ENCODE results near the gene SIGLEC15. TPM values are rescaled to one million over a fixed set of nuclear protein-coding genes. Genes with fewer than 3 reads are reported as not detected.

Gene SIGLEC15
- total RNA-seq, 1 experiment from 2014 or later = not detected

DNA sequence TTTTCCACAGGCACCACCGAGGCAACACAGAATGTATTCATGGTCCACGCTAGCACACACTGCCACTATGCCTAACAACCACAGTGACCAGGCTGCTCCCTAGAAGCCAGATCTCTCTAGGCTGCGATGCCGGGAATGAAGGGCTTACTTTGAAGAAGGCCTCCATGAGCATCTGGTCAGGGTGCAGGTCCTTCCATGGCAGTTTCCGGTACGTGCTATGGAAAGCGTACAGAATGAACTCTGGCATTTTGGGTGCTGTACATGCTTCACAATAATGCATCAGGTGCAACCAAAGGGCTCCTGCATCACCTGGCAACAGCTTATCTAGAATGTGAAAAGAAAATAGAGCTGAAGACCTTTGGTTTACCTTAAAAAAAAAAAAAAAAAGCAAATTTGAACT lies 44.9 kb downstream of the SIGLEC15 start (continued):
- TF ChIP-seq YY1 (IDR thresholded peaks at IDR 0.05; ENCODE audit: extremely low read depth, insufficient replicate concordance, low read depth, low read length) (no peak), CBX3 (IDR thresholded peaks at IDR 0.05; ENCODE audit: low read depth) (no peak), SRF (IDR thresholded peaks at IDR 0.05; ENCODE audit: low read depth) (no peak), FOSL1 (IDR thresholded peaks at IDR 0.05; ENCODE audit: low read depth) (no peak)
- TF ChIP-seq, protein P1, sequence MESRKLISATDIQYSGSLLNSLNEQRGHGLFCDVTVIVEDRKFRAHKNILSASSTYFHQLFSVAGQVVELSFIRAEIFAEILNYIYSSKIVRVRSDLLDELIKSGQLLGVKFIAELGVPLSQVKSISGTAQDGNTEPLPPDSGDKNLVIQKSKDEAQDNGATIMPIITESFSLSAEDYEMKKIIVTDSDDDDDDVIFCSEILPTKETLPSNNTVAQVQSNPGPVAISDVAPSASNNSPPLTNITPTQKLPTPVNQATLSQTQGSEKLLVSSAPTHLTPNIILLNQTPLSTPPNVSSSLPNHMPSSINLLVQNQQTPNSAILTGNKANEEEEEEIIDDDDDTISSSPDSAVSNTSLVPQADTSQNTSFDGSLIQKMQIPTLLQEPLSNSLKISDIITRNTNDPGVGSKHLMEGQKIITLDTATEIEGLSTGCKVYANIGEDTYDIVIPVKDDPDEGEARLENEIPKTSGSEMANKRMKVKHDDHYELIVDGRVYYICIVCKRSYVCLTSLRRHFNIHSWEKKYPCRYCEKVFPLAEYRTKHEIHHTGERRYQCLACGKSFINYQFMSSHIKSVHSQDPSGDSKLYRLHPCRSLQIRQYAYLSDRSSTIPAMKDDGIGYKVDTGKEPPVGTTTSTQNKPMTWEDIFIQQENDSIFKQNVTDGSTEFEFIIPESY (IDR thresholded peaks at IDR 0.05; ENCODE audit: extremely low read depth, insufficient replicate concordance, low read length) = no peak

DNA sequence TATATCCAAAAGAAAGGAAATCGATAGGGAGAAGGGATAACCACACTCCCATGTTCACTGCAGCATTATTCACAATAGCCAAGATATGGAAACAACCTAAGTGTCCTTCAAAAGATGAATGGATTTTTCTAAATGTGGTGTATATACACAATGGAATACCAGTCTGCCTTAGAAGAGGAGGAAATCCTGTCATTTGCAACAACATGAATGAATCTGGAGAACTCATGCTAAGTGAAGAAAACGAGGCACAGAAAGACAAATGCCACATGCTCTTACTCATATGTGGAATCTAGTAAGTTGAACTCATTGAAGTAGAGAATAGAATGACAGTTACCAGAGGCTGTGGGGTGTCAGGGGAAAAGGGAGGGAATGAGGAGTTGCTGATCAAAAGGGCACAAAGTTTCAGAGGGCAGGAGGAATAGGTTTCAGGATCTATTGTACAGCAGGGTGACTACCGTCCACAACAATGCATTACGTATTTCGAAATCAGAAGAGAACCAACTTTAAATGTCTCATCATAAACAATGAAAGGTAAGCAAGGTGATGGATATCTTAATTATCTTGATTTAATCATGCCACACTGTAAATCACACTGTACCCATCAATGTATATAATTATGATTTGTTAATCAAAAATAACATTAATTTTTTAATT lies 46.1 kb downstream of the SIGLEC15 start:
- no peaks in the 10 kb centered on the region for H3K79me2 ChIP-seq (ENCODE audit: insufficient read depth, low read length)
- no peaks in the 10 kb centered on the region for H3K9me2 ChIP-seq (ENCODE audit: insufficient read depth)
- ChIA-PET CTCF (interaction anchor here (1.8 kb wide), 1 partner anchor 8 kb away, joined by 9 read pairs; no protein-coding TSS in a partner anchor), RAD21 (ENCODE audit: low non-redundant PET in 1 of 2, low total read pairs in 2 of 2, uncharacterized antibody in 2 of 2, unreplicated experiment in 2 of 2) (no interaction called here), POLR2A (no interaction called here)
- no peaks in the 10 kb centered on the region for H4K20me1 ChIP-seq (ENCODE audit: insufficient read depth)
- no peaks in the 10 kb centered on the region for H3K9me3 ChIP-seq (ENCODE audit: control insufficient read depth in 1 of 2, insufficient read depth in 1 of 2, low read depth in 1 of 2, low read length in 2 of 2)
- ATAC-seq (no peak), DNase-seq (ENCODE audit: low read depth, low spot score) (no peak)
- no TSS peak for BruUV-seq (replicated peaks)
- H3K27me3 ChIP-seq (ENCODE audit: insufficient read depth, low read length) = no peaks in the 10 kb centered on the region
- H3K27ac ChIP-seq (ENCODE audit: low read depth, low read length) = no peak overlapping the region
- no peak overlapping the region for H3K4me3 ChIP-seq (replicated peaks in 1 of 2; ENCODE audit: low read depth in 1 of 2, low read length in 2 of 2)
- no peak overlapping the region for H2AFZ ChIP-seq (ENCODE audit: low read depth, low read length, poor library complexity, severe bottlenecking)
- H3K4me2 ChIP-seq (ENCODE audit: low read length) = no peak overlapping the region
- no peaks in the 10 kb centered on the region for H3K4me1 ChIP-seq (ENCODE audit: control insufficient read depth in 1 of 2, insufficient read depth in 2 of 2, low read length in 2 of 2)
- H3K36me3 ChIP-seq (ENCODE audit: control insufficient read depth in 1 of 2, insufficient read depth in 2 of 2, low read length in 2 of 2) = no peaks in the 10 kb centered on the region
- no peak for TF ChIP-seq SP1 (IDR thresholded peaks at IDR 0.05; ENCODE audit: low read depth)
- no peak for TF ChIP-seq POLR2A (IDR thresholded peaks at IDR 0.05; ENCODE audit: borderline replicate concordance, extremely low read depth, insufficient read depth, insufficient read length)
- TF ChIP-seq, protein P2, sequence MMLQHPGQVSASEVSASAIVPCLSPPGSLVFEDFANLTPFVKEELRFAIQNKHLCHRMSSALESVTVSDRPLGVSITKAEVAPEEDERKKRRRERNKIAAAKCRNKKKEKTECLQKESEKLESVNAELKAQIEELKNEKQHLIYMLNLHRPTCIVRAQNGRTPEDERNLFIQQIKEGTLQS (IDR thresholded peaks at IDR 0.05) = no peak
- no peak for TF ChIP-seq JUND (IDR thresholded peaks at IDR 0.05)
- TF ChIP-seq EGR1 (IDR thresholded peaks at IDR 0.05; ENCODE audit: low read depth) = no peak
- TF ChIP-seq TCF7L2 (IDR thresholded peaks at IDR 0.05; ENCODE audit: borderline replicate concordance, extremely low read depth, insufficient read depth, insufficient read length) = no peak
- TF ChIP-seq SRF (IDR thresholded peaks at IDR 0.05; ENCODE audit: low read depth) = no peak
- no peak for TF ChIP-seq RAD21 (IDR thresholded peaks at IDR 0.05; ENCODE audit: low read depth)
- no peak for TF ChIP-seq ZFX (IDR thresholded peaks at IDR 0.05)
- TF ChIP-seq, protein P1 (IDR thresholded peaks at IDR 0.05; ENCODE audit: extremely low read depth, insufficient replicate concordance, low read length) = no peak
- TF ChIP-seq ELF1 (IDR thresholded peaks at IDR 0.05; ENCODE audit: borderline replicate concordance, low read depth) = no peak
- TF ChIP-seq SIN3A (IDR thresholded peaks at IDR 0.05; ENCODE audit: low read depth) = no peak
- no peak for TF ChIP-seq CEBPB (IDR thresholded peaks at IDR 0.05; ENCODE audit: low read depth)
- no peak for TF ChIP-seq FOSL1 (IDR thresholded peaks at IDR 0.05; ENCODE audit: low read depth)
- no peak overlapping the region for H3K9ac ChIP-seq (ENCODE audit: low read length)
- intact Hi-C loops (cut with micrococcal nuclease) = loop anchor here (2.0 kb wide), 1 partner anchor 13 kb away; no protein-coding TSS in a partner anchor
